SK-N-MC (cell line): ENCODE data around the gene NRBF2.

ENCODE experiments used
- EZH2 ChIP-seq: fragments of 200-600 bp; sonication (generic); IDR thresholded peaks from one replicate; pipeline ENCODE4 v1.6.1; 2017; ENCODE audit warnings: antibody characterized with exemption
- POLR2AphosphoS5 ChIP-seq: IDR thresholded peaks from 2 replicates; pipeline ENCODE4 v1.6.1; 2012; ENCODE audit warnings: mild to moderate bottlenecking, low read depth, low read length, borderline replicate concordance

DNA sequence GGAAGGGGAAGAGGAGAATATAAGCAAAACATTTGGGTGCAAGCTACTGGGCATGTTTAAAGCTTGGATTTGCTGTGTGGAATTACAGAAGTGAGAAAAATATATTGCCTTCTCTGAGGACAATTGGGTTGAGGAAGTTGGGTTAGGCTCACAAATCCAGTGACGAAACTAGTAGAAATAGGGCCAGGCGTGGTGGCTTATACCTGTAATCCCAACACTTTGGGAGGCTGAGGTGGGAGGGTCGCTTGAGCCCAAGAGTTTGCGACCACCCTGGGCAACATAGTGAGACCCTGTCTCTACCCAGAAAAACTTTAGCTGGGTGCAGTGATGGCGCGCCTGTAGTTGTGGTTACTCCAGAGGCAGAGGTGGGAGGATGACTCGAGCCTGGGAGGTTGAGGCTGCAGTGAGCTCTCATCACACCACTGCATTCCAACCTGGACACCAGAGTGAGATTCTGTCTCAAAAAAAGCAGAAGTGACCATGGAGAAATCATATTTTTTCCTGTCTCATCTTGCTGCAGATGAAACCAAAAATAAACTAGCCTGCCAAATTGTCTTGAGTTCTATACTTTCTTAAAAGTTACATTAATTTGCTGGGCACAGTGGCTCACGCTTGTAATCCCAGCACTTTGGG, 22.4 kb downstream of the NRBF2 start:
- TF ChIP-seq POLR2AphosphoS5 (no peak), EZH2 (no peak)
